Upper lobe of right lung (tissue), 1 donor: Measurements from ENCODE around the gene SCN9A. TPM values are rescaled to one million over a fixed set of nuclear protein-coding genes. Genes with fewer than 3 reads are reported as not detected.
"Not testable (repeated sequence)": the region's sequence is repeated elsewhere in the genome, so short reads cannot be mapped to it uniquely, and the experiment has no call there.

Experiments used
- ATAC-seq: fragments of 200-7000 bp; cut with Tn5 transposase; one replicate; pipeline ENCODE4 v1.9.1; 2020; ENCODE audit warnings: mild to moderate bottlenecking, moderate library complexity
- DNase-seq: peaks from one replicate; pipeline ENCODE4 v3.0.0-alpha.2; 2020
- H3K27ac ChIP-seq: fragments of 200-600 bp; one replicate; pipeline ENCODE4 v1.8.0; 2022
- H3K27me3 ChIP-seq: fragments of 200-600 bp; one replicate; pipeline ENCODE4 v1.8.0; 2022; ENCODE audit warnings: mild to moderate bottlenecking
- H3K36me3 ChIP-seq: fragments of 200-600 bp; one replicate; pipeline ENCODE4 v1.8.0; 2022
- H3K4me1 ChIP-seq: fragments of 200-600 bp; one replicate; pipeline ENCODE4 v1.8.0; 2022
- H3K4me3 ChIP-seq: fragments of 200-600 bp; one replicate; pipeline ENCODE4 v1.8.0; 2022; ENCODE audit warnings: mild to moderate bottlenecking
- H3K9me3 ChIP-seq: fragments of 200-600 bp; one replicate; pipeline ENCODE4 v1.8.0; 2022
- intact Hi-C: fragments of 100-400 bp; cut with DNase I; formaldehyde crosslinking; loops from one replicate; pipeline ENCODE4 v1.11.0; 2022
- total RNA-seq: library from RNA; stranded (reverse); fragmentation: NEBNext Ultra II Directional; extraction: Animal tissue kit (Norgen Biotek cat#: 25700); gene quantifications from one replicate; pipeline ENCODE4 v1.2.1, GENCODE V29; 2021
- TF ChIP-seq, protein P1 (sequence below): fragments of 200-600 bp; IDR thresholded peaks from one replicate; pipeline ENCODE4 v1.8.0; 2022; ENCODE audit warnings: antibody characterized with exemption
- donor health status: DM: no; HTN: yes; CAD: no; lungs with severe emphysema.

Gene SCN9A
- total RNA-seq, 1 donor from 2014 or later, result 10.5 TPM

DNA sequence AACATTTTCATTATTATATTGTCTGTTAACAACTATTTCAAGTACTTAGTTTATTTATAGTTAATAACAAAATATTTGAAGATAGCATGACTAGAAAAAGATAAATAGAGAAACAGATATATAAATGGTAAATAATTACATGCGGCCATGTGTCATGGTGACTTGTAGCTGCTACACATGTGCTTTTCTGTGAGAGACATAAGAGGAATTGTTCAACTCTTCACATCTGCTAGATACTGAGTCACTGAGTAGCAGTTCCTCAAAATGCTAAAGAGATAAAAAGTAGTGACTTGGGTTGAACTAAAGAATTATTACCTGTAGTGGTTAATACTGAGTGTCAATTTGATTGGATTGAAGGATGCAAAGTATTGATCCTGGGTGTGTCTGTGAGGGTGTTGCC is 37.5 kb upstream of the SCN9A start:
- Histone ChIP-seq H3K9me3 (no peaks in the 10 kb centered on the region), H3K27ac (no peak overlapping the region), H3K36me3 (peaks cover 6% of the 10 kb centered on the region), H3K4me1 (no peaks in the 10 kb centered on the region), H3K27me3 (no peaks in the 10 kb centered on the region), H3K4me3 (no peak overlapping the region)
- no peak for ATAC-seq
- DNase-seq, result no peak
- TF ChIP-seq, protein P1, sequence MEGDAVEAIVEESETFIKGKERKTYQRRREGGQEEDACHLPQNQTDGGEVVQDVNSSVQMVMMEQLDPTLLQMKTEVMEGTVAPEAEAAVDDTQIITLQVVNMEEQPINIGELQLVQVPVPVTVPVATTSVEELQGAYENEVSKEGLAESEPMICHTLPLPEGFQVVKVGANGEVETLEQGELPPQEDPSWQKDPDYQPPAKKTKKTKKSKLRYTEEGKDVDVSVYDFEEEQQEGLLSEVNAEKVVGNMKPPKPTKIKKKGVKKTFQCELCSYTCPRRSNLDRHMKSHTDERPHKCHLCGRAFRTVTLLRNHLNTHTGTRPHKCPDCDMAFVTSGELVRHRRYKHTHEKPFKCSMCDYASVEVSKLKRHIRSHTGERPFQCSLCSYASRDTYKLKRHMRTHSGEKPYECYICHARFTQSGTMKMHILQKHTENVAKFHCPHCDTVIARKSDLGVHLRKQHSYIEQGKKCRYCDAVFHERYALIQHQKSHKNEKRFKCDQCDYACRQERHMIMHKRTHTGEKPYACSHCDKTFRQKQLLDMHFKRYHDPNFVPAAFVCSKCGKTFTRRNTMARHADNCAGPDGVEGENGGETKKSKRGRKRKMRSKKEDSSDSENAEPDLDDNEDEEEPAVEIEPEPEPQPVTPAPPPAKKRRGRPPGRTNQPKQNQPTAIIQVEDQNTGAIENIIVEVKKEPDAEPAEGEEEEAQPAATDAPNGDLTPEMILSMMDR, result no peak
- intact Hi-C loops, result no loop called here

DNA sequence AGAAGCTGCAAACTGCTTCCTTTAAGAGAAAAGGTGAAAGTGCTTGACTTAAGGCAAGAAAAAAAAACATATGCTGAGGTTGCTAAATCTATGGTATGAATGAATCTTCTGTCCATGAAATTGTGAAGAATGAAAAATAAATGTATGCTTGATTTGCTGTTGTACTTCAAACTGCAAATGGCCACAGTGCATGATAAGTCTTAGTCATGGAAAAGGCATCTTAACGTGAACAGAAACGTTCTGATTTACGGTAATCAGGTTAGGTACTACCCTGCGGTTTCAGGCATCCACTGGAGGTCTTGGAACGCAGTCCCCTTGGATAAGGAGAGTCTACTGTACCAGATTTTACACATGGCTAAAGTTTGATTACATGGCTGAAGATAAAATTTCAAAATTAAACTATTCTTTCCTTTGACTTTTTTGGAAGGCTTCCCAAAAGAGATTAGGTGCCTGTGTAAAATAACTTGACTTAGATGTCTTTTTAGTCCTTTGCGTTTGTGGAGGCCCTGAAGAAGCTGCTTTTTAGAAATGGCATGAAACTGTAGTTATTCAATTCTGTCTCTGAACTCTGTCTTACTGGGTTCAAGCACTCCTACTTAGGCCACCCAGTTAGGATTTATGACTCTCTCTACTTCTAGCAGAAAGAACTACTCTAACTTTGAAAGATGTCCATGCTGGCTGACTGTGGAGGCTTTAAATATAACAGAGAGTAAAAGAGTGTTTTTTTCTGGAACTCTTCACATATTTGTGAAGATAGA is 35.9 kb upstream of the SCN9A start:
- H3K4me1 ChIP-seq, result no peaks in the 10 kb centered on the region
- ATAC-seq, result no peak
- H3K4me3 ChIP-seq, result no peak overlapping the region
- no peaks in the 10 kb centered on the region for H3K9me3 ChIP-seq
- TF ChIP-seq, protein P1, result no peak
- no peak overlapping the region for H3K27ac ChIP-seq
- no peak for DNase-seq
- no peaks in the 10 kb centered on the region for H3K27me3 ChIP-seq
- peaks cover 6% of the 10 kb centered on the region for H3K36me3 ChIP-seq
- intact Hi-C loops, result no loop called here

DNA sequence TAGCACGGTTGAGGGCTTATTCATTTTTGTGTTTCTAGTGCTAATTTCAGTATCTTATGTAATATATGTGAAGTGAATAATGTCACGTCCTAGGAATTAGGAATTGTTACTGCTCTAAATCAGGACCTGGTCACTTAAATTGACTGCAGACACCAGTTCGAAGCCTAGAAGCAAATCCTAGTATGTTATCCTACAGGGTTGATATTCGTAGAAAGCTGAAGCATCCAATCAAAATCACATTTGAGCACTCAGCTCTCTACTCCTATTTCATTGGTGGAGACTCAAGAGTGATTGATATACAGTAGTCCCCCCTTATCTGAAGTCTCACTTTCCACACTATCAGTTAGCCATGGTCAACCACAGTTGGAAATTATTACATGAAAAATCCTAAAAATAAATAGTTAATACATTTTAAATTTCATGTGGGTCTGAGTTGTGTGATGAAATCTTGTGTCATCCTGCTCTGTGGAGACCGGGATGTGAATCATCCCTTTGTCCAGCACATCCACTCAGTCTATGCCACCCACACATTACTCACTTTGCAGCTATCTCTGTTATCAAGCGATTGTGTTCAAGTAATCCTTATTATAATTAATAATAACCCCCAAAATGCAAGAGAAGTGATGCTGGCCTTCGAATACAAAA is 35.2 kb upstream of the SCN9A start:
- Histone ChIP-seq H3K36me3 (peaks cover 6% of the 10 kb centered on the region), H3K4me3 (no peak overlapping the region), H3K27ac (no peak overlapping the region), H3K4me1 (no peaks in the 10 kb centered on the region), H3K9me3 (no peaks in the 10 kb centered on the region), H3K27me3 (no peaks in the 10 kb centered on the region)
- no peak for ATAC-seq
- no peak for DNase-seq
- TF ChIP-seq, protein P1, result no peak
- intact Hi-C loops, result no loop called here

DNA sequence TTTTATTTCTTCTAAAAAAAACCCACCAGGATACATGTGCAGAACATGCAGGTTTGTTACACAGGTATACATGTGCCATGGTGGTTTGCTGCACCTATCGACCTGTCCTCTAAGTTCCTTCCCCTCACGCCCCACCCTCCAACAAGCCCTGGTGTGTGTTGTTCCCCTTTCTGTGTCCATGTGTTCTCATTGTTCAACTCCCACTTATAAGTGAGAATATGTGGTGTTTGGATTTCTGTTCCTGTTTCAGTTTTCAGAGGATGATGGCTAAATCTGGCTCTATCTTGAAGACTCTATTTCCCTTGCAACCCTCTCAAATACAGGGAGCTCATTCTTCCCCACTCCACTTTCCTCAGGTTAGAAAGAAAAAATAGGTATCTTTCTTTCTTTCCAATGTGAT is 32.0 kb upstream of the SCN9A start:
- H3K9me3 ChIP-seq, intact Hi-C loops, H3K27ac ChIP-seq, H3K4me3 ChIP-seq, ATAC-seq, H3K36me3 ChIP-seq, DNase-seq, H3K27me3 ChIP-seq, H3K4me1 ChIP-seq: not testable (repeated sequence)

DNA sequence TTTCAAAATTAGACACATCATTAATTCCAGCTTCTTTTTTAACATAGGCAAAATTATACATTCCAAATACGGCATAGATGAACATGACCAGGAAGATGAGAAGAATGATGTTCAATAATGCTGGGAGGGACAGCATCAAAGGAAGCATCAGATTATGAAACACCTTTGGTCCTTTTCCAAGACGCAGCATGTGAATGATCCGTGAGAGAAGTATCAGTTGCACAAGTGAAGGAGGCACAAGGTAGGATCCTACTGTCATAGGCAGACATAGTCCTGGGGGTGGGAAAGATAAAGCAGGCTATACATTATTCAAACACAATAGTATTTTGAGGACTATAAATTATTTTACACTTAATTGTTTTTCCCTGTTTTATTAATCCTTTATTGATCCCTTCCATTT is 30.6 kb upstream of the SCN9A start:
- Histone ChIP-seq H3K9me3 (no peaks in the 10 kb centered on the region), H3K4me3 (no peak overlapping the region), H3K4me1 (no peaks in the 10 kb centered on the region), H3K36me3 (peaks cover 6% of the 10 kb centered on the region), H3K27ac (no peak overlapping the region), H3K27me3 (no peaks in the 10 kb centered on the region)
- ATAC-seq (no peak), DNase-seq (no peak)
- TF ChIP-seq, protein P1, result no peak
- intact Hi-C loops, result no loop called here

DNA sequence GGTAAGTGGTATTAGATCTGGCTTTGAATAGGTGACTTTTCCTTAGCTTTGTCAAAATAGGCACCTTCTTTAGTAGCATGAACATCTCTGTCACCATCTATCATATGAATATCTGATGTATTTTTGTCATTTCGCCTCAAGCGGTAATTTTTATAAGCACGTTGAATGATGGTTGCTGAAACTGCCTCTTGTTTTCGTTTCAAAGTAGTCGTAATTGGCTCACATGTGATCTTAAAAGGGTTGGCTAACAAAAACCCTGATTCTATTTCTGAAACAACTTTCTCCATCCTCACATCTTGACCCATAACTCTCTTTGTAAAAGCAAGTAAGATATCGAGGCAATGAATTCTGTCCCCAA is 29.8 kb upstream of the SCN9A start:
- H3K36me3 ChIP-seq, result peaks cover 3% of the 10 kb centered on the region
- TF ChIP-seq, protein P1, result no peak
- ATAC-seq, result no peak
- H3K27me3 ChIP-seq, result no peaks in the 10 kb centered on the region
- H3K27ac ChIP-seq, result no peak overlapping the region
- no peak overlapping the region for H3K4me3 ChIP-seq
- H3K4me1 ChIP-seq, result no peaks in the 10 kb centered on the region
- DNase-seq, result no peak
- no peaks in the 10 kb centered on the region for H3K9me3 ChIP-seq
- intact Hi-C loops, result no loop called here
